Keratinocyte (primary cell): ENCODE measurements around the gene FNTB. TPM values are rescaled to one million over a fixed set of nuclear protein-coding genes. Genes with fewer than 3 reads are reported as not detected.

Experiments
- DNase-seq: peaks from one replicate; pipeline ENCODE4 v3.0.0-alpha.2; 2011; ENCODE audit warnings: low read depth, missing footprints, low spot score
- FAIRE-seq: peaks from 2 replicates; lab custom pipeline; 2011; peaks lifted over from hg19 to GRCh38; lab: Jason Lieb, UNC
- H2AFZ ChIP-seq: 2 replicates; pipeline ENCODE4 v1.6.0; 2012; ENCODE audit warnings: low read length, control low read depth, inconsistent platforms; ENCODE audit not compliant: control insufficient read depth
- H3K27ac ChIP-seq: 2 replicates; pipeline ENCODE4 v1.5.1; 2011; ENCODE audit warnings: low read length; ENCODE audit not compliant: control insufficient read depth, insufficient read depth
- H3K27me3 ChIP-seq: 3 replicates; pipeline ENCODE4 v1.6.0; 2011; ENCODE audit warnings: low read length; ENCODE audit not compliant: control insufficient read depth, insufficient read depth; ENCODE audit errors: extremely low read depth
- H3K36me3 ChIP-seq, 2 experiments: 2 replicates in 1 of 2; 3 replicates in 1 of 2; pipeline ENCODE4 v1.5.1; 2011; ENCODE audit warnings: low read length in 2 of 2, mild to moderate bottlenecking in 1 of 2; ENCODE audit not compliant: control insufficient read depth in 2 of 2, insufficient read depth in 2 of 2; ENCODE audit errors: extremely low read depth in 1 of 2
- H3K4me1 ChIP-seq: 3 replicates; pipeline ENCODE4 v1.5.1; 2011; ENCODE audit warnings: low read length; ENCODE audit not compliant: control insufficient read depth, insufficient read depth; ENCODE audit errors: extremely low read depth
- H3K4me2 ChIP-seq: 3 replicates; pipeline ENCODE4 v1.6.0; 2011; ENCODE audit warnings: low read depth, low read length; ENCODE audit not compliant: control insufficient read depth, insufficient read depth; ENCODE audit errors: extremely low read depth
- H3K4me3 ChIP-seq, 3 experiments: fragments of 200-600 bp in 1 of 3; sonication (generic) in 1 of 3; 2 replicates in 2 of 3; 3 replicates in 1 of 3; pipeline ENCODE4 v1.5.1; 2011 to 2016; ENCODE audit warnings: low read length in 3 of 3, mild to moderate bottlenecking in 3 of 3, control low read depth in 2 of 3, inconsistent platforms in 1 of 3, low read depth in 1 of 3, mixed read lengths in 1 of 3, mixed run types in 1 of 3, moderate library complexity in 1 of 3; ENCODE audit not compliant: control insufficient read depth in 2 of 3, insufficient read depth in 2 of 3; ENCODE audit errors: extremely low read depth in 1 of 3
- H3K79me2 ChIP-seq: 2 replicates; pipeline ENCODE4 v1.6.0; 2012; ENCODE audit warnings: low read length; ENCODE audit not compliant: control insufficient read depth, insufficient read depth
- H3K9ac ChIP-seq: 3 replicates; pipeline ENCODE4 v1.6.0; 2011; ENCODE audit warnings: low read length; ENCODE audit not compliant: control insufficient read depth, insufficient read depth; ENCODE audit errors: extremely low read depth
- H3K9me1 ChIP-seq: 3 replicates; pipeline ENCODE4 v1.6.0; 2011; ENCODE audit warnings: low read length; ENCODE audit not compliant: control insufficient read depth, insufficient read depth; ENCODE audit errors: extremely low read depth
- H3K9me3 ChIP-seq: 2 replicates; pipeline ENCODE4 v1.5.1; 2012; ENCODE audit warnings: low read depth, low read length; ENCODE audit not compliant: control insufficient read depth
- H4K20me1 ChIP-seq: 3 replicates; pipeline ENCODE4 v1.6.0; 2011; ENCODE audit warnings: low read length; ENCODE audit not compliant: control insufficient read depth, insufficient read depth; ENCODE audit errors: extremely low read depth
- EZH2 ChIP-seq: IDR thresholded peaks from one replicate; pipeline ENCODE4 v1.6.1; 2012; ENCODE audit warnings: inconsistent platforms, mild to moderate bottlenecking, low read length, moderate library complexity
- dilution Hi-C: fragments of 300-500 bp; cut with MboI; formaldehyde crosslinking; loops from one replicate; pipeline ENCODE4 v1.7.0; 2020; ENCODE audit warnings: low sequenced_read_pairs; ENCODE audit not compliant: extremely low pct_ligation_motif_present
- polyA plus RNA-seq, 5 experiments: library from polyadenylated mRNA; depleted of rRNA in 3 of 5; stranded (reverse) in 3 of 5; stranded (forward) in 1 of 5; unstranded in 1 of 5; fragments of >200 nt; gene quantifications; 1 replicate in 1 of 5; 2 replicates in 3 of 5; 3 replicates in 1 of 5; pipeline versions ENCODE4 v1.2.1 to v1.2.3, GENCODE V29; 2011 to 2012; ENCODE audit warnings: missing spikeins in 2 of 5, low read depth in 1 of 5, low replicate concordance in 1 of 5
- TF ChIP-seq, protein P1 (sequence below), 3 experiments: IDR thresholded peaks in 1 of 3; conservative IDR thresholded peaks in 1 of 3; optimal IDR thresholded peaks in 1 of 3; 2 replicates in 2 of 3; 3 replicates in 1 of 3; pipeline versions ENCODE3 to v1.5.1; 2011; ENCODE audit warnings: low read length in 3 of 3, mild to moderate bottlenecking in 3 of 3, moderate library complexity in 2 of 3, control low read depth in 1 of 3, inconsistent platforms in 1 of 3; ENCODE audit not compliant: insufficient read depth in 2 of 3; ENCODE audit errors: extremely low read depth in 1 of 3

FNTB gene
- polyA plus RNA-seq, 1 donor (not counting 4 experiments of a cell fraction or from before 2014, with no cell fraction given), result 10.1 TPM

DNA sequence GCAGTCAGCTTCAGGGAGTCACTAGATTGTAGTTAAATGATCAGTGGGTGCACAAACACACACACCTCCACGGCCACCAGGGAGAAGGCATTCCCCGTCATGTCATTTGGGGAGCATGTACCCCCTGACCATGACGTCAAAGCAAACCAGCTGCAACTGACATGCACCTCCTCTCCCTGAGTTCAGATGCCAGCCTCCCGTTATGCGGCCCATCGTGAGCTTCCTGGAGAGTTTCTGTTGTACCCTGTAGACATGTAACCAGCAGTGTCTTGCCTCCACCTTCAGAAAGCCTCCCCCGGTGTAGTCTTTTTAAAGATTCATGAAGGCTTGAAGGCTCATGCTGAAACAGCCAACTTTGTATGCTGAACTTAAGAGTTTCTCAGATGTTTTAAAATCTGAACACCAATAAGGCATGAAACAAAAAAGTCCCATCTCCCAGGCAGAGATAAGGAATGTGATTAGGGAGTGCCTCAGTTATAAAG lies 54.8 kb downstream of the FNTB start:
- peaks cover 6 to 9% of the 10 kb centered on the region in 2 experiments for H3K36me3 ChIP-seq
- H2AFZ ChIP-seq, result no peak overlapping the region
- H3K4me3 ChIP-seq, result no peak overlapping the region
- no peaks in the 10 kb centered on the region for H3K79me2 ChIP-seq
- no peak overlapping the region for H3K27ac ChIP-seq
- no peaks in the 10 kb centered on the region for H4K20me1 ChIP-seq
- dilution Hi-C loops, result no loop called here
- H3K9me3 ChIP-seq, result no peaks in the 10 kb centered on the region
- H3K9me1 ChIP-seq, result no peaks in the 10 kb centered on the region
- H3K4me1 ChIP-seq, result no peaks in the 10 kb centered on the region
- DNase-seq (no peak), FAIRE-seq (no peak)
- no peak overlapping the region for H3K9ac ChIP-seq
- no peak overlapping the region for H3K4me2 ChIP-seq
- H3K27me3 ChIP-seq, result no peaks in the 10 kb centered on the region
- no peak for TF ChIP-seq EZH2
- TF ChIP-seq, protein P1, sequence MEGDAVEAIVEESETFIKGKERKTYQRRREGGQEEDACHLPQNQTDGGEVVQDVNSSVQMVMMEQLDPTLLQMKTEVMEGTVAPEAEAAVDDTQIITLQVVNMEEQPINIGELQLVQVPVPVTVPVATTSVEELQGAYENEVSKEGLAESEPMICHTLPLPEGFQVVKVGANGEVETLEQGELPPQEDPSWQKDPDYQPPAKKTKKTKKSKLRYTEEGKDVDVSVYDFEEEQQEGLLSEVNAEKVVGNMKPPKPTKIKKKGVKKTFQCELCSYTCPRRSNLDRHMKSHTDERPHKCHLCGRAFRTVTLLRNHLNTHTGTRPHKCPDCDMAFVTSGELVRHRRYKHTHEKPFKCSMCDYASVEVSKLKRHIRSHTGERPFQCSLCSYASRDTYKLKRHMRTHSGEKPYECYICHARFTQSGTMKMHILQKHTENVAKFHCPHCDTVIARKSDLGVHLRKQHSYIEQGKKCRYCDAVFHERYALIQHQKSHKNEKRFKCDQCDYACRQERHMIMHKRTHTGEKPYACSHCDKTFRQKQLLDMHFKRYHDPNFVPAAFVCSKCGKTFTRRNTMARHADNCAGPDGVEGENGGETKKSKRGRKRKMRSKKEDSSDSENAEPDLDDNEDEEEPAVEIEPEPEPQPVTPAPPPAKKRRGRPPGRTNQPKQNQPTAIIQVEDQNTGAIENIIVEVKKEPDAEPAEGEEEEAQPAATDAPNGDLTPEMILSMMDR (optimal IDR thresholded peaks at IDR 0.05 in 1 of 3, IDR thresholded peaks at IDR 0.05 in 1 of 3, conservative IDR thresholded peaks at IDR 0.05 in 1 of 3; ENCODE audit: extremely low read depth in 1 of 3, insufficient read depth in 2 of 3, low read length in 3 of 3), result no peak

DNA sequence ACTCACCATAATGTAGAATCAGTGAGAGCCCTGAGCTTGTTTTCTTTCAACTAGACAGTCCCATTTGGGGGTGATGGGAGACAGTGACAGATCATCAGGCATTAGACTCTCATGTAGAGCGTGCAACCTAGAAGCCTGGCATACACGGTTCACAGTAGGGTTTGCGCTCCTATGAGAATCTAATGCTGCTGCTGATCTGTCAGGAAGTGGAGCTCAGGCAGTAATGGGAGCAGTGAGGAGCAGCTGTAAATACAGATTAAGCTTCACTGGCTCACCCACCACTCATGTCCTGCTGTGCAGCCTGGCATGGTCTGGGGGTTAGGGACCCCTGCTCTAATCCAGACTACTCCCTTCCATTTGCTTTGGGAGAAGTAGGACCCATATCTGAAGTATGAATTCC lies 55.6 kb downstream of the FNTB start:
- no peak overlapping the region for H3K4me2 ChIP-seq
- no peak overlapping the region for H3K9ac ChIP-seq
- H4K20me1 ChIP-seq, result no peaks in the 10 kb centered on the region
- FAIRE-seq (no peak), DNase-seq (no peak)
- no peaks in the 10 kb centered on the region for H3K79me2 ChIP-seq
- H2AFZ ChIP-seq, result no peak overlapping the region
- dilution Hi-C loops, result no loop called here
- peaks cover 4% of the 10 kb centered on the region for H3K4me1 ChIP-seq
- no peaks in the 10 kb centered on the region for H3K27me3 ChIP-seq
- no peak overlapping the region for H3K4me3 ChIP-seq
- peaks cover 6 to 9% of the 10 kb centered on the region in 2 experiments for H3K36me3 ChIP-seq
- no peaks in the 10 kb centered on the region for H3K9me1 ChIP-seq
- TF ChIP-seq EZH2, result no peak
- TF ChIP-seq, protein P1 (optimal IDR thresholded peaks at IDR 0.05 in 1 of 3, IDR thresholded peaks at IDR 0.05 in 1 of 3, conservative IDR thresholded peaks at IDR 0.05 in 1 of 3; ENCODE audit: extremely low read depth in 1 of 3, insufficient read depth in 2 of 3, low read length in 3 of 3), result no peak
- no peak overlapping the region for H3K27ac ChIP-seq
- H3K9me3 ChIP-seq, result no peaks in the 10 kb centered on the region
